Spleen (tissue), 11 donors: ENCODE results near the gene ITLN2. TPM values are rescaled to one million over a fixed set of nuclear protein-coding genes. Genes with fewer than 3 reads are reported as not detected.
"Not testable (repeated sequence)": the region's sequence is repeated elsewhere in the genome, so short reads cannot be mapped to it uniquely, and the experiment has no call there.

ENCODE experiments used
- DNase-seq: peaks from one replicate; pipeline ENCODE4 v3.0.0-alpha.2; 2020
- H3K27ac ChIP-seq, 8 donors: fragments of 200-600 bp; sonication (generic) in 7 of 8; 1 replicate in 4 of 8; 2 replicates in 4 of 8; pipeline versions ENCODE4 v1.5.0 to v1.8.0; 2016 to 2021; ENCODE audit warnings: inconsistent platforms in 4 of 8, mild to moderate bottlenecking in 4 of 8, moderate library complexity in 1 of 8
- H3K27me3 ChIP-seq, 7 donors: fragments of 200-600 bp; sonication (generic) in 6 of 7; replicated peaks in 1 of 7; 1 replicate in 4 of 7; 2 replicates in 3 of 7; pipeline versions ENCODE4 v1.5.0 to v1.8.0; 2016 to 2021; ENCODE audit warnings: inconsistent platforms in 3 of 7, mild to moderate bottlenecking in 1 of 7
- H3K36me3 ChIP-seq, 6 donors: fragments of 200-600 bp; sonication (generic) in 5 of 6; 1 replicate in 4 of 6; 2 replicates in 2 of 6; pipeline versions ENCODE4 v1.5.0 to v1.8.0; 2016 to 2021; ENCODE audit warnings: inconsistent platforms in 2 of 6
- H3K4me1 ChIP-seq, 6 donors: fragments of 200-600 bp; sonication (generic) in 5 of 6; 1 replicate in 3 of 6; 2 replicates in 3 of 6; pipeline versions ENCODE4 v1.5.0 to v1.8.0; 2016 to 2021; ENCODE audit warnings: inconsistent platforms in 3 of 6
- H3K4me3 ChIP-seq, 8 donors: fragments of 200-600 bp; sonication (generic) in 7 of 8; 1 replicate in 4 of 8; 2 replicates in 4 of 8; pipeline versions ENCODE4 v1.5.0 to v1.8.0; 2016 to 2021; ENCODE audit warnings: inconsistent platforms in 4 of 8, mild to moderate bottlenecking in 4 of 8, moderate library complexity in 2 of 8
- H3K9me3 ChIP-seq, 8 donors: fragments of 200-600 bp; sonication (generic) in 7 of 8; 1 replicate in 4 of 8; 2 replicates in 4 of 8; pipeline versions ENCODE4 v1.5.0 to v1.8.0; 2016 to 2021; ENCODE audit warnings: inconsistent platforms in 4 of 8
- CTCF ChIP-seq, 11 experiments: fragments of 200-600 bp in 7 of 11; fragments of 450-650 bp in 4 of 11; sonication (generic) in 4 of 11; IDR thresholded peaks in 8 of 11; conservative IDR thresholded peaks in 3 of 11; 1 replicate in 7 of 11; 2 replicates in 4 of 11; pipeline versions ENCODE4 v1.4.0 to v1.8.0; 2016 to 2021; ENCODE audit warnings: antibody characterized with exemption in 11 of 11, inconsistent platforms in 4 of 11, mild to moderate bottlenecking in 1 of 11
- POLR2A ChIP-seq, 3 donors: fragments of 450-650 bp; IDR thresholded peaks; one replicate each; pipeline ENCODE4 v1.5.1; 2017; ENCODE audit warnings: antibody characterized with exemption in 3 of 3, mild to moderate bottlenecking in 1 of 3
- POLR2AphosphoS5 ChIP-seq, 3 donors: sonication (generic); formaldehyde crosslinking; IDR thresholded peaks; one replicate each; pipeline ENCODE4 v1.5.1; 2017; ENCODE audit warnings: antibody characterized with exemption in 3 of 3
- WGBS, 5 donors: extraction: QIAGEN DNeasy Blood & Tissue Kit in 3 of 5; methylation state at CpG; one replicate each; pipeline versions ENCODE4 v1.1.5 to v1.1.7; 2013 to 2018; 5-methylcytosine and 5-hydroxymethylcytosine counted together
- intact Hi-C: fragments of 100-400 bp; cut with DNase I; formaldehyde crosslinking; loops from one replicate; pipeline ENCODE4 v1.15.0; 2023; ENCODE audit warnings: low total_unique reads
- polyA plus RNA-seq, 3 donors: library from polyadenylated mRNA; stranded (reverse); fragments of 200-250 nt; gene quantifications; one replicate each; pipeline ENCODE4 v1.2.1, GENCODE V29; 2013
- total RNA-seq, 7 donors: library from RNA; depleted of rRNA in 3 of 7; stranded (reverse); fragments of >200 nt in 3 of 7; fragmentation: NEBNext Ultra II Directional in 4 of 7; extraction: Animal tissue kit (Norgen Biotek cat#: 25700) in 4 of 7; gene quantifications; one replicate each; pipeline versions ENCODE4 v1.1.0 to v1.2.1, GENCODE V29; 2016 to 2021
- donor health status: healthy with polysubstance abuse.
- donor health status: DM: no; HTN: no; CAD: no; lungs with moderate emphysema.
- donor health status: DM: no; HTN: no; CAD: no.
- donor health status: Bipolar disorder and iron deficiency.
- donor health status: healthy.
- donor health status: DM: no; HTN: no; CAD: no.
- donor health status: DM: yes; HTN: yes; CAD: no.

ITLN2 gene
- total and polyA plus RNA-seq, 10 donors: not detected

- no peaks in the 10 kb centered on the region for H3K9me3 ChIP-seq
- TF ChIP-seq POLR2A (IDR thresholded peaks at IDR 0.05) (no peak), CTCF (IDR thresholded peaks at IDR 0.05 in 8 of 11, conservative IDR thresholded peaks at IDR 0.05 in 3 of 11) (peak; percentile 49 to 90 (median 76))
- H3K27ac ChIP-seq: no peak overlapping the region
- intact Hi-C loops: loop anchor here (5.0 to 10.0 kb wide), 2 partner anchors 119 to 227 kb away; no protein-coding TSS in a partner anchor
- no peak overlapping the region for H3K4me3 ChIP-seq
- no peaks in the 10 kb centered on the region for H3K36me3 ChIP-seq
- H3K27me3 ChIP-seq: peaks cover 0 to 6% (median 0%) of the 10 kb centered on the region in 7 donors
- H3K4me1 ChIP-seq: peaks cover 0 to 24% (median 14%) of the 10 kb centered on the region in 6 donors
- WGBS, 5 donors: 45 to 55% (median 49%) methylated on average over 8 of the region's 8 CpGs
- peak; percentile 87 for DNase-seq
These were observed 3.0 kb downstream of the ITLN2 start for GRCh38 chr1:160951443-160952128.

- intact Hi-C loops: loop anchor here (5.0 to 10.0 kb wide), 2 partner anchors 118 to 226 kb away; no protein-coding TSS in a partner anchor
- no peak overlapping the region for H3K27ac ChIP-seq
These were observed 4.0 kb downstream of the ITLN2 start for GRCh38 chr1:160950657-160951056.

GRCh38 chr1:160949881-160950280, 4.7 kb downstream of the ITLN2 start:
- TF ChIP-seq POLR2AphosphoS5 (IDR thresholded peaks at IDR 0.05) (no peak), POLR2A (IDR thresholded peaks at IDR 0.05) (no peak), CTCF (IDR thresholded peaks at IDR 0.05 in 8 of 11, conservative IDR thresholded peaks at IDR 0.05 in 3 of 11) (no peak)
- no peak for DNase-seq
- H3K4me3 ChIP-seq: no peak overlapping the region
- no peaks in the 10 kb centered on the region for H3K9me3 ChIP-seq
- no peak overlapping the region for H3K27ac ChIP-seq
- WGBS, 5 donors: 83 to 98% (median 86%) methylated on average over 2 of the region's 2 CpGs
- H3K36me3 ChIP-seq: no peaks in the 10 kb centered on the region
- H3K4me1 ChIP-seq: peaks cover 0 to 24% (median 14%) of the 10 kb centered on the region in 6 donors
- H3K27me3 ChIP-seq: peaks cover 0 to 21% (median 0%) of the 10 kb centered on the region in 7 donors
- intact Hi-C loops: loop anchor here (5.0 to 10.0 kb wide), 2 partner anchors 118 to 225 kb away; no protein-coding TSS in a partner anchor

More at GRCh38 chr1:160950657-160951056, 4.0 kb downstream of the ITLN2 start:
- H3K36me3 ChIP-seq: no peaks in the 10 kb centered on the region
- no peak overlapping the region for H3K4me3 ChIP-seq
- peaks cover 0 to 14% (median 0%) of the 10 kb centered on the region in 7 donors for H3K27me3 ChIP-seq
- TF ChIP-seq POLR2AphosphoS5 (IDR thresholded peaks at IDR 0.05): no peak
- no peak for TF ChIP-seq CTCF (IDR thresholded peaks at IDR 0.05 in 8 of 11, conservative IDR thresholded peaks at IDR 0.05 in 3 of 11)
- TF ChIP-seq POLR2A (IDR thresholded peaks at IDR 0.05): no peak
- WGBS, 5 donors: 84 to 92% (median 90%) methylated on average over 2 to 3 of the region's 3 CpGs
- peaks cover 0 to 24% (median 14%) of the 10 kb centered on the region in 6 donors for H3K4me1 ChIP-seq
- H3K9me3 ChIP-seq: no peaks in the 10 kb centered on the region
- DNase-seq: no peak

- H3K4me3 ChIP-seq, intact Hi-C loops, H3K27ac ChIP-seq, H3K36me3 ChIP-seq, H3K9me3 ChIP-seq, DNase-seq: not testable (repeated sequence)
- TF ChIP-seq POLR2AphosphoS5 (IDR thresholded peaks at IDR 0.05): peak in 1 of 3 donors; percentile 39
- Histone ChIP-seq H3K4me1 (peaks cover 0 to 24% (median 13%) of the 10 kb centered on the region in 6 donors), H3K27me3 (peaks cover 0 to 25% (median 0%) of the 10 kb centered on the region in 7 donors)
- 49 to 61% (median 57%) methylated on average over 5 to 7 of the region's 7 CpGs for WGBS, 5 donors
These were observed 5.3 kb downstream of the ITLN2 start for GRCh38 chr1:160949216-160949880.

GRCh38 chr1:160947174-160947759, 7.3 kb downstream of the ITLN2 start:
- peaks cover 0 to 19% (median 6%) of the 10 kb centered on the region in 6 donors for H3K4me1 ChIP-seq
- H3K9me3 ChIP-seq, H3K4me3 ChIP-seq, DNase-seq, intact Hi-C loops, H3K36me3 ChIP-seq, H3K27ac ChIP-seq: not testable (repeated sequence)
- peaks cover 0 to 25% (median 0%) of the 10 kb centered on the region in 7 donors for H3K27me3 ChIP-seq
- 74 to 90% (median 81%) methylated on average over 7 of the region's 7 CpGs for WGBS, 5 donors

- H3K27ac ChIP-seq, H3K9me3 ChIP-seq, H3K36me3 ChIP-seq, H3K4me3 ChIP-seq, DNase-seq, intact Hi-C loops: not testable (repeated sequence)
- Histone ChIP-seq H3K27me3 (peaks cover 0 to 25% (median 0%) of the 10 kb centered on the region in 7 donors), H3K4me1 (peaks cover 0 to 13% (median 3%) of the 10 kb centered on the region in 6 donors)
- WGBS, 5 donors: 90 to 97% (median 92%) methylated on average over 6 of the region's 6 CpGs
These were observed 8.7 kb downstream of the ITLN2 start for GRCh38 chr1:160945881-160946280.
